Lower leg skin (tissue), 3 donors: Measurements from ENCODE around the gene ADARB2.

Experiments
- CTCF ChIP-seq, 3 donors: fragments of 450-650 bp; IDR thresholded peaks; one replicate each; pipeline ENCODE4 v1.5.1; 2016; ENCODE audit warnings: antibody characterized with exemption in 3 of 3, mild to moderate bottlenecking in 3 of 3, moderate library complexity in 2 of 3
- POLR2A ChIP-seq, 2 donors: fragments of 450-650 bp; IDR thresholded peaks; one replicate each; pipeline ENCODE4 v1.6.1; 2016 to 2017; ENCODE audit warnings: antibody characterized with exemption in 2 of 2, mild to moderate bottlenecking in 1 of 2, moderate library complexity in 1 of 2

GRCh38 chr10:1513221-1513620 lies 224.1 kb downstream of the ADARB2 start:
- TF ChIP-seq CTCF (IDR thresholded peaks at IDR 0.05): no peak
- TF ChIP-seq POLR2A (IDR thresholded peaks at IDR 0.05): no peak
